Left renal pelvis (tissue), 4 donors: ENCODE results near the gene ARHGAP26. TPM values are rescaled to one million over a fixed set of nuclear protein-coding genes. Genes with fewer than 3 reads are reported as not detected.
"Not testable (repeated sequence)": the region's sequence is repeated elsewhere in the genome, so short reads cannot be mapped to it uniquely, and the experiment has no call there.

Experiments used
- DNase-seq, 4 donors: peaks; one replicate each; pipeline ENCODE4 v3.0.0-alpha.2; 2013; ENCODE audit warnings: low read depth in 4 of 4, low spot score in 3 of 4
- polyA plus RNA-seq, 4 donors: library from polyadenylated mRNA; unstranded; fragments of 120-200 nt; gene quantifications; one replicate each; pipeline ENCODE4 v1.2.1, GENCODE V29; 2013; ENCODE audit not compliant: insufficient read length in 4 of 4

Gene ARHGAP26
- polyA plus RNA-seq, 4 donors, result 9.9 to 12.9 (median 11.1) TPM

- no peak for DNase-seq
Observed at GRCh38 chr5:143183989-143184388, 413.8 kb downstream of the ARHGAP26 start.

GRCh38 chr5:143186623-143187022 lies 416.4 kb downstream of the ARHGAP26 start:
- no peak for DNase-seq

- DNase-seq, result no peak
Observed at GRCh38 chr5:143187495-143187894, 417.3 kb downstream of the ARHGAP26 start.

GRCh38 chr5:143188083-143188482 lies 417.9 kb downstream of the ARHGAP26 start:
- no peak for DNase-seq

- no peak for DNase-seq
Observed at GRCh38 chr5:143188692-143189091, 418.5 kb downstream of the ARHGAP26 start.

- DNase-seq, result no peak
Observed at GRCh38 chr5:143190260-143190810, 420.2 kb downstream of the ARHGAP26 start.

- DNase-seq, result no peak
Observed at GRCh38 chr5:143191720-143192119, 421.5 kb downstream of the ARHGAP26 start.

- no peak for DNase-seq
Observed at GRCh38 chr5:143192191-143192900, 422.2 kb downstream of the ARHGAP26 start.

GRCh38 chr5:143194206-143194605 lies 424.0 kb downstream of the ARHGAP26 start:
- no peak for DNase-seq

GRCh38 chr5:143194713-143195112 lies 424.5 kb downstream of the ARHGAP26 start:
- no peak for DNase-seq

GRCh38 chr5:143195491-143195890 lies 425.3 kb downstream of the ARHGAP26 start:
- no peak for DNase-seq

GRCh38 chr5:143196601-143197259 lies 426.6 kb downstream of the ARHGAP26 start:
- no peak for DNase-seq

GRCh38 chr5:143197260-143197656 lies 427.1 kb downstream of the ARHGAP26 start:
- no peak for DNase-seq

GRCh38 chr5:143198332-143198731 lies 428.2 kb downstream of the ARHGAP26 start:
- DNase-seq, result no peak

GRCh38 chr5:143199161-143199560 lies 429.0 kb downstream of the ARHGAP26 start:
- no peak for DNase-seq

- no peak for DNase-seq
Observed at GRCh38 chr5:143199843-143200242, 429.7 kb downstream of the ARHGAP26 start.

- no peak for DNase-seq
Observed at GRCh38 chr5:143200781-143201398, 430.7 kb downstream of the ARHGAP26 start.

GRCh38 chr5:143201589-143201988 lies 431.4 kb downstream of the ARHGAP26 start:
- no peak for DNase-seq

- DNase-seq, result not testable (repeated sequence)
Observed at GRCh38 chr5:143203301-143203956, 433.3 kb downstream of the ARHGAP26 start.

GRCh38 chr5:143204474-143205246 lies 434.5 kb downstream of the ARHGAP26 start:
- DNase-seq, result no peak
